Nephron (organoid): ENCODE measurements around the gene GADD45G.

Experiments
- H3K27ac Mint-ChIP-seq, 3 experiments: 2 replicates each; pipeline ENCODE4 v1.8.0; 2020; ENCODE audit warnings: mixed read lengths in 3 of 3, mild to moderate bottlenecking in 2 of 3, moderate library complexity in 1 of 3
- H3K27me3 Mint-ChIP-seq: 2 replicates; pipeline ENCODE4 v1.8.0; 2021; ENCODE audit warnings: low read depth, mild to moderate bottlenecking, moderate library complexity, mixed read lengths
- H3K36me3 Mint-ChIP-seq: 2 replicates; pipeline ENCODE4 v1.8.0; 2020; ENCODE audit warnings: low read depth, mixed read lengths
- H3K4me1 Mint-ChIP-seq: 2 replicates; pipeline ENCODE4 v1.8.0; 2020; ENCODE audit warnings: mixed read lengths
- H3K4me3 Mint-ChIP-seq, 3 experiments: 2 replicates each; pipeline ENCODE4 v1.8.0; 2020; ENCODE audit warnings: mild to moderate bottlenecking in 3 of 3, mixed read lengths in 3 of 3, moderate library complexity in 2 of 3
- H3K9me3 Mint-ChIP-seq: 2 replicates; pipeline ENCODE4 v1.8.0; 2020; ENCODE audit warnings: mixed read lengths
- TF ChIP-seq, protein P1 (sequence below), 3 experiments: fragments of 200-600 bp; sonication (generic); IDR thresholded peaks; one replicate each; pipeline ENCODE4 v1.5.0; 2021; ENCODE audit warnings: antibody characterized with exemption in 3 of 3; ENCODE audit not compliant: unreplicated experiment in 3 of 3

GADD45G gene

DNA sequence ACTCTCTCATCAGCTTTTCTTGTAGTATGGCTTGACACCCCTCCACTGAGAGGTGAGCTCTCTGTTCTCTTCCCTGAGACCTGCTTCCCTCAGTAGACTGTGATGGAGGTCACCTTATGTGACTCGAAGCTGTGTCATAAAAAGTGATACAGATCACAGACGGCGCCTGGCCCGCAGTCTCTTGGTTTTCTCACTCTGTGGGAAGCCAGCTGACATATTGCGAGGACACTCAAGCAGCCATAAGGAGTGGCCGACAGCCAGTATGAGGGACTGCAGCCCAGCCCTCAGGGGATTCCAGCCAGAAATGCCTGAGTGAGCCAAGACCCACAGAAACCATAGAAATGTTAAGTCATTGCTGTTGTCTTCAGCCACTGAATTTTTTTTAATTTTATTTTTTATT lies 38.0 kb downstream of the GADD45G start:
- H3K4me1 Mint-ChIP-seq, result peaks cover 48% of the 10 kb centered on the region
- peaks cover 19% of the 10 kb centered on the region for H3K27me3 Mint-ChIP-seq
- TF ChIP-seq, protein P1, sequence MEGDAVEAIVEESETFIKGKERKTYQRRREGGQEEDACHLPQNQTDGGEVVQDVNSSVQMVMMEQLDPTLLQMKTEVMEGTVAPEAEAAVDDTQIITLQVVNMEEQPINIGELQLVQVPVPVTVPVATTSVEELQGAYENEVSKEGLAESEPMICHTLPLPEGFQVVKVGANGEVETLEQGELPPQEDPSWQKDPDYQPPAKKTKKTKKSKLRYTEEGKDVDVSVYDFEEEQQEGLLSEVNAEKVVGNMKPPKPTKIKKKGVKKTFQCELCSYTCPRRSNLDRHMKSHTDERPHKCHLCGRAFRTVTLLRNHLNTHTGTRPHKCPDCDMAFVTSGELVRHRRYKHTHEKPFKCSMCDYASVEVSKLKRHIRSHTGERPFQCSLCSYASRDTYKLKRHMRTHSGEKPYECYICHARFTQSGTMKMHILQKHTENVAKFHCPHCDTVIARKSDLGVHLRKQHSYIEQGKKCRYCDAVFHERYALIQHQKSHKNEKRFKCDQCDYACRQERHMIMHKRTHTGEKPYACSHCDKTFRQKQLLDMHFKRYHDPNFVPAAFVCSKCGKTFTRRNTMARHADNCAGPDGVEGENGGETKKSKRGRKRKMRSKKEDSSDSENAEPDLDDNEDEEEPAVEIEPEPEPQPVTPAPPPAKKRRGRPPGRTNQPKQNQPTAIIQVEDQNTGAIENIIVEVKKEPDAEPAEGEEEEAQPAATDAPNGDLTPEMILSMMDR (IDR thresholded peaks at IDR 0.05; ENCODE audit: unreplicated experiment in 3 of 3), result no peak
- no peaks in the 10 kb centered on the region for H3K9me3 Mint-ChIP-seq
- H3K27ac Mint-ChIP-seq, result no peak overlapping the region
- H3K4me3 Mint-ChIP-seq, result no peak overlapping the region
- no peaks in the 10 kb centered on the region for H3K36me3 Mint-ChIP-seq

DNA sequence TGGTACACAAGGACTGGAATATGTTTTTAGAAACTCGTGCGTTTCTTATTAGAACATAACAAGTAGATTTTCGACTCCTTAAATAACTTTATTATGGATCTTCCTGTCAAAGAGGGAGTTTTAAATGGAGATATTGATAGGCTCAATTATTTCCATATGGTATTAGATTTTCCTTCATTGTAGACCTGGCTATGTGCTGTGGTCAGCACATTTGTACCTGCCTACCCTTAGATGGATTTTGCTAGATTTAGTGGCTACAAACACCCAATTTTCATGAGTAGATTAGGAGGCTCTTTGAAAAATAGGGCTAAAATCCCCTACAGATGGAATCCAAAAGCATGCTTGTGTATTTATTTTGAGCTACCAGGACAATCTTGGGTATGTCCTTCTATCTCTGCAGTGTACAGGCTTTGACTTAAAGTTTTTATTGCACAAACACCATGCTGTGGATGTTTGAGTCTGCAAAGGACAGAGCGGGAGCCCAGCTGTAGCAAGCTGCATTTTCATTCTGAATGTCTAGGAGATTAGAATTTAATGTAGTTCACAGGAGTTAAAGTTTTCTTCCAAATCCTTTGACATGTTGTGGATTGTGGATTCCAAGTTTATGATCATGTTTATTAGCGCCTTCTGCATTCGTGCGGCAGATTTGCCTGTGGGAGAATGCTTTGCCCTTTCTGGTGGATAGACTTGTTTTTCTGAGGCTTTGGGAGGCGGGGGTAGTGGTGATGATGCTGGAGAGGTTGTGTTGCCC lies 41.6 kb downstream of the GADD45G start:
- H3K4me3 Mint-ChIP-seq, result no peak overlapping the region
- peaks cover 34% of the 10 kb centered on the region for H3K27me3 Mint-ChIP-seq
- TF ChIP-seq, protein P1 (IDR thresholded peaks at IDR 0.05; ENCODE audit: unreplicated experiment in 3 of 3), result no peak

DNA sequence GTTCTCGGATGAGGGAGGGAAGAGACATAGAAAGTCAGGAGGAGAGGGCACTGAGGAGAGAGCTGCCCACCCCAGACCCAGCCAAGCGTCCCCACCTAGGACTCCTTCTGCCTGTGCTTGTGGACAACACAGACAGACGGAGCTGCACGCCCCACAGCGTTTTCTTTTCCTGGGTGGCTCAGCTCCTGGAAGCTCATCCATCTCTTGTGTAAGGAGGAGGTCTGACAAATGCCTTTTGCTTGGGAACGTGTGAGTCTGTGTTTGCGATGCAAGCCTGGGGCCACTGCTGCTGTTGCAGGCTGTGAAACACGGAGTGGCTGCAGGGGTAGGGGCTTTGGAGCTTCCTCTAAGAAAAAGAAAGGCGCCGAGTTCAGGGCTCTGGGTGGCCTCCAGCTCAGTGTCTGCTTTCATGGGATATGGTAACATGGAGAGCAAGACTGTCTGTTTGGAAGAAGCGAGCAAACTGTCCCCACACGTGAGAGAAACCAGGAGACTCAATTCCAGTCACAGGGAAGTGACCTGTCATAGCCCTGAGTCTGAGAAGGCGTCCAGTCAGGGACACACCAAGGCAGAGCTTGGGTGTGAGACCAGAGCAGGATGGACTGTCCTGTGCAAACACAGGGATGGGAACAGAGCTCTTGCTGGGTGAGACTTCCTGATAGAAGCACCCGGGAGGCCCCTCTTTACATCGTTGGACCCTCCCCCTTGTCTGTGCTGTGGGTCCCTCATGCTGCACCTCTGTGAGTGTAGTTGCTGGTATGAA lies 42.7 kb downstream of the GADD45G start:
- Mint-ChIP-seq H3K27ac (no peak overlapping the region), H3K9me3 (no peaks in the 10 kb centered on the region), H3K36me3 (no peaks in the 10 kb centered on the region), H3K4me1 (peaks cover 31% of the 10 kb centered on the region), H3K4me3 (no peak overlapping the region), H3K27me3 (peaks cover 37% of the 10 kb centered on the region)
- TF ChIP-seq, protein P1 (IDR thresholded peaks at IDR 0.05; ENCODE audit: unreplicated experiment in 3 of 3), result no peak

More for the DNA sequence above, 41.6 kb downstream of the GADD45G start:
- Mint-ChIP-seq H3K4me1 (peaks cover 38% of the 10 kb centered on the region), H3K36me3 (no peaks in the 10 kb centered on the region), H3K9me3 (no peaks in the 10 kb centered on the region), H3K27ac (no peak overlapping the region)

DNA sequence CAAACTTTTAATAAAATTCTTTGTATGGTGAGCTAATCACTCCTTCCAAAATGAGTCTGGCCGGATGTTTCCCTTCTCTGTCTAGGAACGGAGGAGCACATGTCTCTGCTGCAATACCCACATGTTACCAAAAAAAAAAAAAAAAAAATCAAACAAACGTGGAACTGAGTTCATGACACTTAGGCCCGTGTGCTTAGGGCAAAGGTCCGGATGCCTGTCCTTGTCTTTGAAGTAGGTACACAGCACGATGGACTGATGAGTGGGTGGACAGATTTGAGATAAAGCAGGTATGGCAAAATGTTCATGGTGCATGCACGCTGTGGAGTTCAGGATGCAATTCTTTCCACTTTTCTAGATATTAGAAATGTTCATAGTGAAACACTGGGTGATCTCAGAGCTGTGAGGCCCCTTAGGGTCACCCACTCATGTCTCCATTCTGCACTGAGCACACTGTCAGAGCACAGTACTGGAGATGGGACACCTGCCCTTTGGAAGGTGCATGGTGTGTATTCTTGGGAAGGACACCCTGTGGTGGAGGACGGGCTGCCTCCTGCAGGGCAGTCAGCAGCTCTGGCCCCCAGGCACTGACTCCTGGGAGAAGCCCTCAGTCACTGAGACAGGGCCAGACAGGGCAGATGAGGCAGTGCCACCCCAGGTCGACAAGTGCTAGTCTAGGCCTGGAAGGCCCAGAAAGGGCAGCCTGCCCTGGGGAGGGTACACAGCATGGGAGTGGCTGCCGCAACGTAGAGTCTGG lies 43.6 kb downstream of the GADD45G start:
- Mint-ChIP-seq H3K4me1 (peaks cover 31% of the 10 kb centered on the region), H3K9me3 (no peaks in the 10 kb centered on the region), H3K4me3 (no peak overlapping the region), H3K27me3 (peaks cover 37% of the 10 kb centered on the region), H3K27ac (no peak overlapping the region), H3K36me3 (no peaks in the 10 kb centered on the region)
- TF ChIP-seq, protein P1 (IDR thresholded peaks at IDR 0.05; ENCODE audit: unreplicated experiment in 3 of 3), result no peak

DNA sequence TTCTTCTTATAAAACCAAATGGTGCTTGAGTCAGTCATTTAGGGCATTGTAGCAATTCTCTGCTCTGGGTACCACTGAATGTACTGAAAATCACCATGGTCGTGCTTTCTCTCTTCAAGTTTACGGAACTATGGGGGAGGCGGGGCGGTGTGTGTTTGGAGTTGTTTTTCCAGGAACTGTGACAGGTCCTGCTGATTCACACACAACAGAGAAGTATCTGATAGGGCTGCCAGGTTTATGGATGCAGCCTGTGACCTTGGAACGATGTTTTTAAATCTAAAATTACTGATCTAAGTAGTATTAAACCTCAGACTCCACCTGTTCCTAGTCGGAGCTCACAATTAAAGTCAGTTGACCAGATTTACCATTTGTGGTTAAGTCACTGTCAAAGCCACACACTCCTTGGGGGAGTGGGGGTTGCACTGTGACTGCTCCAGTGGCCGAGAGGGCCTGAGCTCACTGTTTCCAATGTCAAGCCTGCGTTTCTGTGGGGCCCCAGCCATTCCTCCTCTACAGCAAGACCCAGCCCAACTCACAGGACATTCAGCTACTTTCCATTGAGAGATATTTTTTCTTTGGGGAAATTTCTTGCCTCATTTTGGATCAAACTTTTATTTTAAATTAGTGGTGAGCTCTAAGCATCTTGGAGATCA lies 44.4 kb downstream of the GADD45G start:
- Mint-ChIP-seq H3K27me3 (peaks cover 34% of the 10 kb centered on the region), H3K4me1 (peaks cover 31% of the 10 kb centered on the region), H3K4me3 (no peak overlapping the region), H3K27ac (no peak overlapping the region), H3K9me3 (no peaks in the 10 kb centered on the region), H3K36me3 (no peaks in the 10 kb centered on the region)
- TF ChIP-seq, protein P1 (IDR thresholded peaks at IDR 0.05; ENCODE audit: unreplicated experiment in 3 of 3), result no peak
